DMS114 treated with DMSO at 0.1 percent for 48 hours (cell line): ENCODE results near the gene GRM8.
"Not testable (repeated sequence)": the region's sequence is repeated elsewhere in the genome, so short reads cannot be mapped to it uniquely, and the experiment has no call there.

Experiments used
- DNase-seq: peaks from one replicate; lab custom pipeline; 2025; ENCODE audit not compliant: unreplicated experiment; lab: John Stamatoyannopoulos, UW

The GRM8 gene

DNA sequence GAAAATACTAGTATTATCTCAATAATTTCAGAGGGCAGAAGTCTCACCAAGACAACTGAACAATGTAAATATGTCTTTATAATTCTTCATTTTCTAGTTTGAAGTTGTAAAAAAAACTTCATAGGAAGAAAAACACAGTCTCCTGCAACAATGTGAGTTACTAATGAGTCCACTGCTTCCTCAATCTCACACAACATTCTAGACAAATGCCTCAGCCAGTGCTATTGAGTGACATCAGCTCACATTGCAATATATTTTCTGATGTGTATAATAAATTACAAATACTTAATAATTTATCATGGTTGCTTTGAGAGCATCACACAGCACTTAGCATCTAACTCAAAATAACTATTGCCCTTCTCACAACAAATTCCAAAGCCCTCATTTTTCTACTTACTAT, 321.2 kb downstream of the GRM8 start:
- no peak for DNase-seq

DNA sequence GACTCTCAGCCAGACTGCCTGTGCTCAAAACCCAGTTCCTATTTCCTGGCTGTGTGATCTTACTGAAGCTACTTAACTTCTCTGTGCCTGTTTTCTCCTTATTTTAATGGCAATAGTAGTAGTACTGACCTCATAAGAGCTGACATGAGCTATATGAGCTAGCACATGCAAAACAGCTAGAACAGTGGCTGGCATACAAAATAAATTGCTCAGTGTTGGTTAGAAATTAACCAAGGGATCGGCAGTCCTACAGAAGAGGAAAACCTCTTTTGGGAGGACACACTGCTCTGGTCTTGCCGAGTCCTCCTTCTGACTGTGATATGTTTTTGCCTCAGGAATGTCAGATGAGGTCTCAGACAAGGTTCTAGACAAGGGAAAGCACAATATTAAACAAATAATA, 322.6 kb downstream of the GRM8 start:
- DNase-seq, result no peak

DNA sequence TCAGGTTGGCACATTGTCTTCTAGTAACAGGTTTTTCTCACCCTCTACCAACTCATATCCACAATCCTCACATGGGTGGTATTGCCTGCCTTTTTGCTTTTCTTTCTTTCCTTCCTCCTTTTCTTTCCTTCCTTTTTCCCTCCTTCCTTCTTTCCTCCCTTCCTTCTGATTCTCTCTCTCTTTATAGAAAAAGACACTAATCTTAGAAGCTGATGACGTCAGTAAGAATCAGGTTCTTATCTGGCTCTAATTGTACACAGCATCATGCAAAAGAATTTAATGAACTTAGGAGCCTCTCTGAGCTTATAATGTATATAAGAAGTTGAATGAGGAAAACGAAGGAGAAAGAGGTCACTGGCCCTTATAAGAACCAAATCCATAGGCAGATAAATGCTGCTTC, 328.3 kb downstream of the GRM8 start:
- DNase-seq, result no peak

DNA sequence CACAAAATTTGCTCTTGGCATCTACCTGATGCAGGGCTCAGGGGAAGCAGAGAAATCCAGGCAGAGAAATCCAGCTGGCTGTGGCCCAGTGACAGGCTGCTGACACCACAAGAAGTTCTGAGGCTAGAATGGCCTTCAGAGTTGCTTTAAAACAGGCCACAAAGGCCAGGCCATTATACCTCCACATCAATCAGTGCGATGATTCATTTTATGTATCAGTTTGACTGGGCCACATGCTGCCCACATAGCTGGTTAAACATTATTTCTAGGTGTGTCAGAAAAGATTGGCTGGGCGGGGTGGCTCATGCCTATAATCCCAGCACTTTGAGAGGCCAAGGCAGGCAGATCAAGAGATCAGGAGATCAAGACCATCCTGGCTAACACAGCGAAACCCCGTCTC, 341.1 kb downstream of the GRM8 start:
- not testable (repeated sequence) for DNase-seq

DNA sequence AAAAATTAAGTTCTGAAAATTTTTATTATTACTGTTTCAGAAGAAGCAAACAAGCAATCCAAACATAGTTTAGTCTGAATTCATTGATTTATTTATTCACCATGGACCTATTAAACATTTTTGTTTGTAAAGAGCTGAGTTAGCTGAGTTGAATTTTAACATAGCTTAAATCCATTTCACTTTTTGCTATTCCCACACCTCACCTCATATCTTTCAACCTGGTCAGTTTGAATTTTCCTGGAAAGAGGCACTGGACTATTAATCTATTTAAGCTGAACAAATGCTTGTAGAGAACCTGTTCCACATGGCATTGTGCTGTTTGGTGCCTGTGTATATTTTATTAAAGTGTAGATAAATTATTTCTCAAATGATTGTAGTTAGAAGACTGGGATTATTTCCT, 344.2 kb downstream of the GRM8 start:
- not testable (repeated sequence) for DNase-seq

DNA sequence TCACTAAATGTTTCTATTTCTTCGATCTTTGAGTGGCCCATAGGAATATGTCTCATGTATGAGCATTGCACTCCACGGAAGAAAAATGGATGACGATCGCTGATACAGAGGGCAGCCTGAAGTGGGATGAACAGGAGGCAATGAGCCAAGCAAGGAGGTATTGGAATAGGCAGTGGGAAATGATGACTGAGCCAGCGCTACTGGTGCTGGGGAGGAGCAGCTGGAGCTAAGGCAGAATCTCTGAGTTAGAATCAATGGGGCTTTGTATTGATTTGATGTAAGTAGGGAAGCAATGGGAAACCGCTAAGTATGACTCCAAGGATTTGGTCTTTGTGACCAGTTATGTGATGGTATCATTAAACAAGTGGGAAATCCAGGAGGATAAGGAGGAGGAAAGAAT, 345.1 kb downstream of the GRM8 start:
- not testable (repeated sequence) for DNase-seq

DNA sequence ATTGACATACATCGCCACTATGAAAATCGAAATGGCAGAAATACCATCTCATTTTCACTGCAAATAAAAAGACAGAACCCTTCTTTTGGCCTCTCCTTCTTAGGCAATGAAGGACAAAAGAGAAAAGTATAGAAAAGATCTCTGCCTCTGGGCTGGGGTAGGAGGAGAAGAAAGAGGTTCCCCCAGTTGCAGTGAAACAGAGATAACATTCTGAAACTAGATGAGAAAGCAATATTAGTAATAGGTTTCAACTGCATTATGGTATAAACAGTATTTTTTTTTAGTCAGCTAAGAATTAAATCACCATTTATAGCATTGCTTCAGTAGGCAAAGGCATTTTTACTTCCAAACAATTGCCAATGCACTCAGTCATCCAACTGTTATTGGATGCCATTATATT, 347.5 kb downstream of the GRM8 start:
- not testable (repeated sequence) for DNase-seq

DNA sequence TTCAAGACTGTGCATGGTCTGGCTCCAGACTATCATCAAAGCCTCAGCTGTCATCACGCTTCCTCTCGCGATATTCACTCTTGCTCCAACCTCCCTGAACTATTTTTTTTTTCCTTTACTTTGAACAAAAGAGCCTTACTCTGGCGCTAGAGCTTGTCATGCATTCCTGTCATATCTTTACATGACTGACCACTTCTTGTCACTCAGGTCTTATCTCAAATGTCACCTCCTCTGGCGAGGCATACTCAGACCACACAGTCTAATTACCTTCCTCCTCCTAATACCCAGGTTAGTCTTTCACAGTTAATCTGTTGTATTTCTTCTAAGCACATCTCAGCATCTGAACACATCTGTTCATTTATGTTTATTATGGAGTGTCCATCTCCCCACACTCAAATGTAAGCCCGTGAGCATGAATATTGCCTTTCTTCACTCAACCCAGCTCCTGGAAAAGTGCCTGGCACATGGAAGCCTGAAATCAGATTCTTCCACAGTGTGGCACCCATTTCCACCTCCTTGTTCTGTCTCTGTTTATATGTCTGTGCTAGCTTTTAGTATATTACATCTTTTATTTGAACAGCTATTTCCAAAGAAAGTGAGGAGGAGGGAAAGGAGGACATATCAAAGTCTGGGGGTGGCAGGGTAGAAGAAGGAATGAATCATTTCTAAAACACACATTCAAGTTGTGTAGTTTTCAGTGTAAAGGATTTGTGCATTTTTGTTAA, 351.5 kb downstream of the GRM8 start:
- not testable (repeated sequence) for DNase-seq

DNA sequence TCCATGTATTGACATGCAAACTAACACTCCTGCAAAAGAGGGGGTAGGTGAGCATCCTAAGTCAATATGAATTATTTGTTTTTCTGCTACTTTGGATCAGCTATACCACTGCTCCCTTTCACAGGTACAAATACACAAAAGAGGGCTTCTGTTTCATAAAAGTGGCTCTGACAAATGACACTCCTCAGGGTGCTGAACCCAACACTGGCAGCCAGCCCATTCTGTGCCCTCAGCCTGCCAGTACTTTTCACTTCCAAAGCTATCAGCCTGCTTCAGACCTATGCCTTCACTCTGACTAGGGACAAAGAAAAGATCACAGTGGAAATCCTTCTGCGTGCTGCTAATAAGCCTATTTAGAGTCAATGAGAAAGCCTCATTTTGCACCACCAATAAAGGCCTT, 364.8 kb downstream of the GRM8 start:
- DNase-seq, result not testable (repeated sequence)

DNA sequence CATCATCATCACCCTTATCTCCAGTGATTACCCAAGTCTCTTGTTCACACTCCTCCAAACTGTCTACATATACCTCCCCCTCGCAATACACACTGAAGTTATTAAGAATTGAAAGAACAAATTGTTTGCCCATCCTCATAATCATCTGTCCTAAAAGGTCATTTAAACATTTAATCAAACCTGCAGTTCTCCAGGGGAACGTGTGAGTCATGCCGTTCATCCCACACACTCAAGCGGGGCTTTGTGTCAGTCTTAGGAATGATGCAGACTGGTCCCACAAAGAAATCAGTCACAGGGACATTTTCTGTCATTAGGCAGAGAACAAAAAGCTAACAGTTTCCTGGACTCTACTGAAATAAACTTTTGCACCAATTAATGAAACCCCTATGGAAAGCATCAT, 365.2 kb downstream of the GRM8 start:
- DNase-seq, result not testable (repeated sequence)

DNA sequence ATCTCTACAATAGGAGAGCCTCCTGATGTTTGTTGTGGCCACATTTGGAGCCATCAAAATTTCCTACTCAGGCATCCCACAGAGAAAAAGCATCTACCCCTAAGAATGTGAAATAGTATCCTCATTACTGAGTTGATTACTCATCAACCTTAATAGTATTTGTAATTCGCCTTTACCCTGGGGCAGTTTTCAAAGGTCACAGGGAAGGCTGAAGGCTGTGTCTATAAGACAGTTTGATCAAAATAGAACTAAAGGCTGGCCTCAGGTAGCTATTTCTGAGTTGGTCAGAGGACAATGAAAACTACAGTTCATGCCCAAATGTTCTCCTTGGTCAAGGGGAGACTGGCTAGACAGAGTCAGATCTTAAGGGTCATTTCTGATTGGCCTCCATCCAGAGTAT, 370.0 kb downstream of the GRM8 start:
- not testable (repeated sequence) for DNase-seq

DNA sequence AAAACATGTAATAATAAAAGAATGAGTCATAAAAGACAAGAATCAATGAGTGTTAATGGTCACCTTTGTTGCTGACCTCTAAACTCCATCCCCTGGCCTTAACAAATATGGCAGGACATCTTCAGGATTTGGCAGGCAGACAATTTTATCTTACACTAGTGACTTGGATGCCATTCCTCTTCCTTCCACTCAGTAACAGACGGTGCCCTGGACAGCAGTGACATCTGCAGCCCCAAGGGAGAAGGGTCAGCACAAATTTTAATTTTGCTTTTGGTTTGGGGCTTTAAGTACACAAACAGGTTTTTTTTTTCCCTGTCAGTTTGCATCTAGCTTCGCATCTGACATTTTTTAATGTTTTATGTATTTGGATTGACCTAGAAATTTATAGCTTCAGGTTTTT, 370.8 kb downstream of the GRM8 start:
- not testable (repeated sequence) for DNase-seq

DNA sequence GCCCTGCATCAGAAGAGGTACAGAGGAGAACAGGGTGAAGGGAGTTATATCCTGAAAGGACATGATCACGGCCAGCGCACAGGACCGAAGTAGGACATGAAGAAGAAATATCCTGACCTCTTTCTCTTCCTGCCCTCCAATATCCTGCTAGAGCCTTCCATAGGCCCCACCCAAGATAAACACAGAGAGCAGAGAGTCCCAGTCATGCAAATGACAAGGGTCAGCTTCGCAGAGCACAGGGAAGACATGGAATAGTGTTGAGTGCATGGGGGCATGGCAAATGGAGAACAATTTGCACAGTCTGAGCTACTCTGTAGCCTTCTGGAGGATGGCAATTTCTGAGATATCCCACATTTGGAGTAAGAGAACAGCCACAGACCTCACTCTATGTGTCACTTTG, 371.4 kb downstream of the GRM8 start:
- no peak for DNase-seq

DNA sequence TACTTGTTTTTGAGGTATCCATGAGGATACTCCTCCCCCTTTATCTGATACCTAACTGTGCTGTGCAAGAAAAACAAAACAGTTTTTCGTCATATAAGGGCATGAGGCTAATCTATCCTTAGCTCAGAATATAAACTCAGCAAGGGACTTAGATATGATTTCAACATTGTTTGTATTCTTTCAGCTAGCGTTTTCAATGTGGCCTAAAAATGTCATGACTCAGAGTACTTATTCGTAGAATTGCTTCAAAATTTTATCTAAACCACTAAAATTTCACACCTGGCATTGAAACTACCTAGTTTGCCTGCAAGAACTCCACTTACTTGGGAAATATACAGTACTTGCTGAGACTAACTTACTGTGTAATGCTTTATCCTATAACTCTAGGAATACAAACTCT, 376.2 kb downstream of the GRM8 start:
- not testable (repeated sequence) for DNase-seq

DNA sequence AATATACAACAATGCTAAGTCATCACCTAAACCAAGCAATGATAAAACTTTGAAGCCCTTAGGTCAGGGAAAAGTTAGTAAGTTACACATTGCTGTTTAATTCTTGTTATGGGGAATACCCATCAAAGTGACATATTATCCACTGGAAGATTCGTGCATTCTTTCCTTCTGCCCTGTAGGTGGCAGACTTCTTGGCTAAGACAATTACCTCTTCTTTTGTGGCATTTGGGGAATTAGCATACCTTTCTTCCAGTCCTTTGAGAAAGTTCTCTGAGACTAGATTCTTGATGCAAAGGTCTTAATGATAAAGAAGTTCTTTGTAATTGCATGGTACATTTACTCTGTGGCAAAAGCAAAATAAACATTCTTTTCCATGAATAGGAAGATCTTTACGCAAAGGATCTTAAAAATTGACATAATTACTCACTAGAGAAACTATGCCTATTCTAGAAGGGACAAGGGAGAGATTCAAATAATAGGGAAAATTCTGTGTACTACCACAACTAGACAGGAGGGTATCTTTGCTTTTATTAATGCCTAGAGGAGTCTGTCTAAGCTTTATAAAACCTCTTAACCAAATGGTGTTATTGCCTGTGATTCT, 395.9 kb downstream of the GRM8 start:
- DNase-seq, result no peak

DNA sequence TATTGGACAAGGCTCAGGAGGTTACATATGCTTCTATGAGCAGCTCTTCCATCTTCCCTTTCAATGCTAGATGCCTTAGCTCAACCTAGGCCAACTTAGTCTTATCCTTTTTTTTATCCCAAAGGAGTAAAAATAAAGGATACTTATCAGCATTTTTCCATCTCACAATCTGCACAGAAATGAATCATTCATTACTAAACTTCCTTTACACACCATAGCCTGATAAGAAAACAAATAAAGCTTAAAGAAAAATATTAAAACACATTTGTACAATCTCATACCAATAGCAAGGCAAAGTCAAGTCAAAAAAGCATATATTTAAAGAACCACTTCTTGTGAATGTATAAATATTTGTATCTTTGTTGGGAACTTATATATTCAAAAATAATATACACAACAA, 407.4 kb downstream of the GRM8 start:
- no peak for DNase-seq

DNA sequence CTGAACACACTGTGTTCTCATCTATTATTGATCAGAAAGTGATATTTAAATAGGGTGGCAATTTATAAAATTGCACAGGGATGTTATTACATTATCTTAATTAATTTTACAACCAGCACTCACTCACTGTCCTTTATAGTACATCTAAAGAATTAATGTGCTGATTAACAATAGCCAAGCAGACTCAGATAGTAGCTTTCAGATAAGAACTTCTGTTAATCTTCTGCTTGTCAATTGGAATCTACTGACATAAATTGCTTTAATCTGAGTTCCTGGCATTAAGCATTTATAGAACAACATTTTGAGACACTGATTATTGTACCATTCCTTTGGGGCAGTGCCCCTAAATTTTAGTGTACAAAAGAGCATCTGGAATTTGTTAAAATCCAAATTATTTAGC, 408.9 kb downstream of the GRM8 start:
- DNase-seq, result no peak

DNA sequence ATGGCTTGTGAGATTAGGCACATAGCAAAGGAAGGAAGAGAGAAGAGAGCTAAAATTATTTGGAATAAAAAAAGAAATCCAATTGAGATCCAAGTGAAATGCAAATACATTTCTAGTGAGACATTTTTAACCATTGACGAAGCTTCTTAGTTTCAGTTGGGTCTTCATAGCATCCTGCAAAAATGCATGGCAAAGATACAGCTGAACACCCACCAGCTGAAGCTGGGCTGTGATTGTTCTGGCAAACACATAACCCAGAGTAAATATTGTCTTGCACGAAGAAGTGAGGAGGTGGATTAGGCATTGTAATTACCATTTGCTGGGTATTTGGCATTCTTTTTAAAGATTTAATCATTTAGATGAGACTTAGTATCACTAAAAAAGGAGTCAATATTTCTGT, 409.4 kb downstream of the GRM8 start:
- no peak for DNase-seq

DNA sequence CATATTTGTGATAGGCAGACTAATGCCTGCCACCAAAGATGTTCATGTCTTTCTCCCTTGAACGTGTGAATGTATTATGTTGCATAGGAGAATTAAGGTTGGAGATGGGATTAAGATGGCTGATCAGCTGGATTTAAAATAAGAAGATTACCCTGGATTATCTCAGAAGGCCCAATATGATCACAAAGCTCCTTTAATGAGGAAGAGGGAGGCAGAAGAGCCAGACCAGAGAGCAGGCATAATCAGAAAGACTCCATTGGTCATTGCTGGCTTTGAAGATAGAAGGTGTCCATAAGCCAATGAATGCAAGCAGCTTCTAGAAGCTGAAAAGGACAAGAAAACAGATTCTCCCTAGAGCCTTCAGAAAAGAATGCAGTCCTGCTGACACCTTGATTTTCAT, 410.3 kb downstream of the GRM8 start:
- no peak for DNase-seq

DNA sequence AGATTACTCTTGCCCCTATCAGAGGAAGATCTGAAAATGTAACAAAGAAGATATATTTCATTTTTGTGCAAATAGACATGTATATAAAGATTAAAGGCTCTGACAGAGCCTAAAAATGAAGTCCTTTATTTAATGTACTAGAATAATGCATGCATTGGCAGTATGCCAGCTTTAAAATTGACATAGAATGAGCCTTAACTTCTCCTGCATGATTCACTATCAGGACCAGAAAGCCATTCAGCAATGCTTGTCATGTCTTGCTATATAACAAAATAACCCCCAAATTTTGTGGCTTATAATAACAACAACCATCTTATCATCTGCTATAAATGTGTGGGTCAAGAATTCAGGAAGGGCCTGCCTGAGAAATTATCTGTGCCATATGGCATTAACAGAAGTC, 411.9 kb downstream of the GRM8 start:
- no peak for DNase-seq

DNA sequence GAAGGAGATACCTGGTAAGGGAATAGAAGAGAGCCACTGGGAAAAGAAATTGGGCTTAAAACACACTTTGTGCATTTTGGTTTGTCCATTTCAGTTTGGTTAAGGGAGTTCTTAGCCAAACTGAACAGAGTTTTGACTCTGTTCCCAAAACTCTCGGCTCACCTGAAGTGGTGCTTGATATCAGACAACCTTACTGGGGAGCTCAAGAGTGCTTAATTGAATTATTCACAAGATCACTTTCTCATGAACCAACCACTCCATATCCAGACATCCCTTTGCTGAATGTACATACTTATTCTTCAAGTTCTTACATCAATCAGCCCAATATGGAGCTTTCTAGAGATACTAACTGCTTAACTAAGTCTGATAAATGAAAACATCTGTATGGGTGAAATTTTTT, 413.1 kb downstream of the GRM8 start:
- no peak for DNase-seq

DNA sequence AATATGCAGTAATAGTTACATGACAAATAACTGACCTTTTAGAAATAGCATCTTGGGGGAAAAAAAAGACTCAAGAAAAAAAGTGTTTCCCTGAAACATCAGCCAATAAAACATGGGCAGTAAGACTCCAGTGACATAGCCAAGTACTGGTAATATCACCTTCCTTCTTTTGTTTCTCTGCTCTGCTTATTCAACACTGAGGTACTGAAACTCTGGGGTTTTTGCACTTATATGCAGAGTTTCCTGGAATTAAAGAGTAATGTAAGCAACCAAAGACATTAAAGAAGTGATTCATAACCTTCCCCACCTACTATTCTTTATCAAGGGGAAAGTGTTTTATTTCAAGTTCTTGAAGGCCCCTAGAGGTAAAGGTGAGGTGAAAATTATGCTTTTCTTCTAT, 414.5 kb downstream of the GRM8 start:
- DNase-seq, result no peak

DNA sequence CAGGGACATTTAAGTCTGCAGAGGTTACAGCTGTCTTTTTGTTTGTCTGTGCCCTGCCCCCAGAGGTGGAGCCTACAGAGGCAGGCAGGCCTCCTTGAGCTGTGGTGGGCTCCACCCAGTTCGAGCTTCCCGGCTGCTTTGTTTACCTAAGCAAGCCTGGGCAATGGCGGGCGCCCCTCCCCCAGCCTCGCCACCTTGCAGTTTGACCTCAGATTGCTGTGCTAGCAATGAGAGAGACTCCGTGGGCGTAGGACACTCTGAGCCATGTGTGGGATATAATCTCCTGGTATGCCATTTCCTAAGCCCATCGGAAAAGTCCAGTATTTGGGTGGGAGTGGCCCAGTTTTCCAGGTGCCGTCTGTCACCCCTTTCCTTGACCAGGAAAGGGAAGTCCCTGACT, 421.5 kb downstream of the GRM8 start:
- not testable (repeated sequence) for DNase-seq
